NCI-H446 treated with DMSO at 0.1 percent for 48 hours (cell line): ENCODE data around the gene ALPK1.
"Not testable (repeated sequence)": the region's sequence is repeated elsewhere in the genome, so short reads cannot be mapped to it uniquely, and the experiment has no call there.

Experiments used
- DNase-seq: peaks from one replicate; lab custom pipeline; 2025; lab: John Stamatoyannopoulos, UW

ALPK1 gene

GRCh38 chr4:112284662-112285411, 12.3 kb upstream of the ALPK1 start:
- no peak for DNase-seq

DNA sequence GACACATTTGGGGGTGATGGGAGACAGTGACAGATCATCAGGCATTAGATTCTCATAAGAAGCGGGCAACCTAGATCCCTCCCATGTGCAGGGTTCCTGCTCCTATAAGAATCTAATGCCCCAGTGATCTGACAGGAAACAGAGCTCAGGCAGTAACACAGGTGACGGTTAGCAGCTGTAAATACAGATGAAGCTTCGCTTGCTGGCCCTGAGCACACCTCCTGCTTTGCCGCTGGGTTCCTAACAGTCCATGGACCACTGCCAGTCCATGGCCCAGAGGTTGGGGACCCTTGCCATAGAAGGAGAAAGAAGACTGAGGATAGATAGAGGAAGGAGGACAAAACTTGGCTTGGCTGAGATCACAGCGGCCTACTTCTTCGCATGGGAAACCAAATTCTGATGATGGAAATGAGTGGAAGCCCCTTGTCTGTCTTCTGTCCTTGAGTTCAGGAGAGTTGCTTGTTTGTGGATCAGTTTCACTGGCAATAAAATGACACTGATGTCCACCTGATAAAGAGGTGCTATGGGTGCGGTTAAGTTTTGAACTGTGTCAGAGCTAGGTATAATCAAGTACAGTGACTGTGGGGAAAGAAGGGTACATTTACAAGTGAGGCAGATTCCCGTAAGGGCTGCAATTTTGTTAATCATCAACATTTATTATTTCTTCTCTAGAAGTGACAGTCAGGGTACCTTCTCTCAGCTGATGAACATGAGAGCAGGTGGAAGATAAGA, 9.7 kb upstream of the ALPK1 start:
- DNase-seq = no peak

GRCh38 chr4:112288455-112288854, 8.7 kb upstream of the ALPK1 start:
- DNase-seq = no peak

DNA sequence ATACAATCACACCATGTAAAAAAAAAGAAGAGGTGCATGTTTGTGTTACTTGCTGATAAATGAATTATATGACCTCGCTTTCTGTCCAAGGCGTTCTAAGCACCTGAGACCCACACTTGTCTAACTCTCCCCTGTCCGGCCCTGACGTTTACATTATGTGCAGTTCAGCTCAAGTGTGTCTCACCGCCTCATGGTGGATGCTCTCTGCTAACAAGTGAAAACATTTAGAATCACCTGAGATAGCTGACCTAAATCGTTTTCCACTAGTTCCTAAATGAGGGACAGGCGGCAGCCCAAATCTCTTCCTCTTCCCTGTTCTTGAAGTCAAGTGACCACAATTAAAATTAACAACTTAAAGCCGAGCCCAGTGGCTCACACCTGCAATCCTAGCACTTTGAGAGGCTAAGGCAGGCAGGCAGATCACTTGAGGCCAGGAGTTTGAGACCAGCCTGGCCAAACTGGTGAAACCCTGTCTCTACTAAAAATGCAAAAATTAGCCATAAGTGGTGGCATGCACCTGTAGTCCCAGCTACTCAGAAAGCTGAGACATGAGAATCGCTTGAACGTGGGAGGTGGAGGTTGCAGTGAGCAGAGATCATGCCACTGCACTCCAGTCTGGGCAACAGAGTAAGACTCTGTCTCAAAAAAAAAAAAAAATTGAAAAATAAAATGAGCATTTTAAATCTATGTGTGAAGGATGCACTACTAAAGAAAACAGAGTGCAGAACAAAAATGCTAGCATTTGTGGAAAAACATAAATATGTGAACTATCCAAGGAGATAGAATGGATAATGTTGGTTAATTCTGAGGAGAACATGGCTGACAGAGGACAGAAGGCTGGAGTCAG, 7.5 kb upstream of the ALPK1 start:
- no peak for DNase-seq

- no peak for DNase-seq
These were observed 6.8 kb upstream of the ALPK1 start for GRCh38 chr4:112290341-112290740.

DNA sequence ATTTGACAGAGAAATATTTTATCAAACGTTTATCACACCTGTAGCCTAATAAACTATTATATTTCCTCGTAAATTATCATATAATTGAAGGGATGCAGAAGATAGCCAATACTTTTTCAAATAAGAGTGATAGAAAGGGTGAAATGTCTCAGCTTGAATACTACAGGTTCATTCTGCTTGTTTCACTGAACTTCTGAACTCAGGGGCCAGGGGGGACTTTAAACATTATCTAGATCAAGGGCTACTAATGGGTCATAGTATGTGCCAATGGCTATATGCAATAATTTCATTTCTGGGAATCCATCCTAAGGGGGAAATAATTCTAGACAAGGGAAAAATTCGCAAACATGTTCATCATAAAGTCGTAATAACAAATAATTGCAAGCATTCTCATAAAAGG, 2.6 kb downstream of the ALPK1 start:
- no peak for DNase-seq

DNA sequence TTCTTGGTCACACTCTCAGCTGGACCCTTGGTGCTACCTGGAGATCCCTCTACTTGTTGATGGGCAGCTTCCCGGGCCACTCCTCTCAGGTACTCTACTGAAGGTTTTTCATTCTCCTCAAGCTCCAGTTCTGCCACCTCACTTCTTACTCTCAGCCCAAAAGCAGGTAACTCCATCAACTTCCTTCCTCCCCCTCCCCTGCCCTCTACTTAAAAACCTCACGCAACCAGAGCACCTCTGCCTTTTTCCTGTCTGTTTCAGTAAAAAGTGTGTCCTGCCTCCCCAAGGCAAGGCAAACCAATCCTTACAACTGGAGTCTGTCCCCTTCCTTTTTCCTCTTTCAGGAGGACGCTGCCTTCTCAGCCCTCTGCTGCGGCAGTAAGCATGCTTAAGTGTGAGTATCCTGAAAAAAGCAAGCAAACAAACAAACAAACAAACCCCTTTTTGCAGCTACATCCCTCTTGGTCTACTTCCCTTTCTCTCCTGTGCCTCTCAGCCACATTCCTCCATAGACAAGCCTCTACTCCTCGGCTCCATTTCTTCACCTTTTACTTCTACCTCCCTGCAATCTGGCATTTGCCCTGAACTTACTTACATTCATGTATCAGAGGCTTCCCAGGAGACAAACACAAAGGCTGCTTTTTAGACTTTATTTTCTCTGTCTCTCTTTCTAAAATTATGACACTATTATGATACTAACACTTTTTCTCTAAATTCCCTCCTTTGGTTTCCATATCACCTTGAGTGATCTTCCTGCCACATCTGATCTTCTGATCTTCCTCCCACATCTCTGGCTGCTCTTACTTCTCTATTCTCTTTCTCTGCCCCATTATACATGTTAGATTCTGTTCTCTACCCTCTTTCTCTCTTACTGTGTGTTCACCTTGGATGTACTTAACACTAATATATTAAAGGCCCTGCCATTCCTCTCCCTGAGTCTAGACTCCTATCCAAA, 5.4 kb downstream of the ALPK1 start:
- no peak for DNase-seq

DNA sequence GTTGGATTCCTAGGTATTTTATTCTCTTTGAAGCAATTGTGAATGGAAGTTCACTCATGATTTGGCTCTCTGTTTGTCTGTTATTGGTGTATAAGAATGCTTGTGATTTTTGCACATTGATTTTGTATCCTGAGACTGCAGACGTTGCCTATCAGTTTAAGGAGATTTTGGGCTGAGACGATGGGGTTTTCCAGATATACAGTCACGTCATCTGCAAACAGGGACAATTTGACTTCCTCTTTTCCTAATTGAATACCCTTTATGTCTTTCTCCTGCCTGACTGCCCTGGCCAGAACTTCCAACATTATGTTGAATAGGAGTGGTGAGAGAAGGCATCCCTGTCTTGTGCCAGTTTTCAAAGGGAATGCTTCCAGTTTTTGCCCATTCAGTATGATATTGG, 8.3 kb downstream of the ALPK1 start:
- DNase-seq = not testable (repeated sequence)

DNA sequence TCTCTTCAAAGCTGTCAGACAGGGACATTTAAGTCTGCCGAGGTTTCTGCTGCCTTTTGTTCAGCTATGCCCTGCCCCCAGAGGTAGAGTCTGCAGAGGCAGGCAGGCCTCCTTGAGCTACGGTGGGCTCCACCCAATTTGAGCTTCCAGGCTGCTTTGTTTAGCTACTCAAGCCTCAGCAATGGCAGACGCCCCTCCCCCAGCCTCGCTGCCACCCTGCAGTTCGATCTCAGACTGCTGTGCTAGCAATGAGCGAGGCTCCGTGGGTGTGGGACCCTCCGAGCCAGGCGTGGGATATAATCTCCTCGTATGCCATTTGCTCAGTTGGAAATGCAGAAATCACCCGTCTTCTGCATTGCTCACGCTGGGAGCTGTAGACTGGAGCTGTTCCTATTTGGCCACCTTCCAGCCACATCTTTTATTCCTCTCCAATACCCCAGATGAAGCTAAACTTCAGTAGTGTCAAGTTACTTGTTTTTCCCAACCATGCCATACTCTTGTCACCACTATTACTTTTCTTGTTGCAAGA, 12.2 kb downstream of the ALPK1 start:
- peak; percentile 32 for DNase-seq

DNA sequence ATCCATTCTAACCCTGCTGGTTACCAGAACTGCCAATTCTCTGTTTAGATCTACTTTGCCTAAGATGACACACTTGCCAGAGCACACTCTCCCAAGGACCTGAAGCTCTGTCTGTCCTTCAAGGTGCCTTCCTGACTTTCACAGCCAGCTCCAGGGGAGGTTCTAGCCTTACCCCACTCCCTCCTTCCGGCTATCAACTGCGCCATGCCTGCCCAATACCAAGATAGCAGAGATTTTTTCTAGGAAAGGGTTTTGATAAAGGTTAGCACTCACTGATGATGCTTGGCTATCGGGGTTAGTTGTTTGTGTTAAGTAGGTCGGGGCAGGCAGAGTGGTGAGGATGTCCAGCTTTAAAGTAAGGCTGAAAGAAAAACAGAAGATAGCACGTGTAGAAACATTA, 14.3 kb downstream of the ALPK1 start:
- DNase-seq = no peak

DNA sequence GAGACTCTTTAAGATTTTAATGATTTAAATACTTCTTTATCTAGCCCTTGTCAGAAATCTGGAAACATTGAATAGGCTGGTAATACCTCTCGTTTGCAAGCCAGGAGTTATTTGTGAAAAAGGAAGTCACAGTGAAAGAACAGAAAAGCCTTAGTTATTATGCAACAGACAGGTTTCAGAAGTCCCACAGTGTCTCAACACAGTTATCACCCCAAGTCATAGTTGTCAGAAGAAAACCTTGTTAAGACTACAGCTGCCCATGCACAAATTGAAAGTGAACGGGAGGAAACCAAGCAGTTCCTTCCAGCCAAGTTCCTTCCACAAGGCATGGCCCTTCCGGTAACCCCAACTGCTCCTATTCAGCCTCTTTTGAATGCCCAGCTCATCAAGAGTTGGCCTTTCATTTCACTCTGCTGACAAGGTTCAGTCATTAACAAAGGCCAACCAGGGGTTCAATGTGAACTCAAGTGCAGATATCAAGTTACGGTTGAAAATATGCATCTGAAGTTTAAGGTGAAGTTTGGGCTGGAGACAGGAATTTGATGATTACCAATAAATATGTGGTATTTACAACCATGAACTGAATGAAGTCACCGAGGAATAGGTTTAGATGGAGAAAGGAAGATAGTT, 15.6 kb downstream of the ALPK1 start:
- DNase-seq = no peak

DNA sequence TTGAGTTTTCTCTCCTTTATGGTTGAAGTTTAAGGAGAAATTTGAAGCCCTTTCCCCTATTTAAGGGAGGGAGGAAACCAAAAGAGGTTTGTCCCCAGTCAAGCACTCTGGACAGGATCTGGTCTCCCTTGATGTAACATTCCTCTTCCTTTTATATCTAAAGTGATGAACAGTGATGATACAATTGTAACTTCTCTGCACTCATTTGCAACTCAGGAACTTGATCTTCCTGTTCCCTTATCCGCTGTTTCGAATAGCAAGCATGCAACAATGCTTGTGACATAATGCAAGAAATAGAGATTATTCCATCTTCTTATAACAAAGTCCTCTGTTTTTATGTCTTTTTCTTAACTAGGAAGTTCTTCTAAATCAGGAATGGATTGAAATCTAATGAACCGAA, 18.3 kb downstream of the ALPK1 start:
- no peak for DNase-seq

- no peak for DNase-seq
These were observed 19.2 kb downstream of the ALPK1 start for GRCh38 chr4:112316360-112316759.

GRCh38 chr4:112318239-112319142, 21.3 kb downstream of the ALPK1 start:
- no peak for DNase-seq

GRCh38 chr4:112321776-112322684, 24.9 kb downstream of the ALPK1 start:
- peak; percentile 24 for DNase-seq

DNA sequence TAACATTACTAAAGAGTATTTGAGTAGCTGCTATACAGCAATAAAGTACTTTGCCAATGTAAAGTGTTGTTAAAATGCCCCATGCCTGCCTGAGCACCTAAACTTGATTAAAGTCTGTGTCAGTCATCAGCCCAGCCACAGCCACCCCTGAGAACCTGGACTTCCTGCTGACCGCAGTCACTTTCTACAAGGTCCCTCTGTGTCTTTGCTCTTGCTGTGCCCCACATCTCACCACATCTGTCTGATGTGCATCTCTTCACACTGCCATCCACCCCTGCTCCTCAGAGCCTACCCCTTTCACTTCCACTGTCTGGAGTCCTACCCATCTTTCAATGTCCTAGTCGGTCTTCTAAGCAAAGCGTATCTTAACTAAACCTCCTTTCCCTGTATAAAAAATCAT, 25.7 kb downstream of the ALPK1 start:
- DNase-seq = no peak

GRCh38 chr4:112325530-112325929, 28.4 kb downstream of the ALPK1 start:
- peak; percentile 16 for DNase-seq

GRCh38 chr4:112327965-112328733, 31.0 kb downstream of the ALPK1 start:
- peak; percentile 65 for DNase-seq
